Stimulated activated CD8-positive, alpha-beta memory T cell treated with anti-CD3 and anti-CD28 coated beads, Interleukin-2, amount 100 ng/mL, for 1 hour (primary cell): ENCODE results near the gene MUC6.
"Not testable (repeated sequence)": the region's sequence is repeated elsewhere in the genome, so short reads cannot be mapped to it uniquely, and the experiment has no call there.

Experiments
- DNase-seq, 2 donors: peaks; one replicate each; pipeline ENCODE4 v3.0.0-alpha.2; 2020; ENCODE audit warnings: low read depth in 2 of 2

The MUC6 gene

DNA sequence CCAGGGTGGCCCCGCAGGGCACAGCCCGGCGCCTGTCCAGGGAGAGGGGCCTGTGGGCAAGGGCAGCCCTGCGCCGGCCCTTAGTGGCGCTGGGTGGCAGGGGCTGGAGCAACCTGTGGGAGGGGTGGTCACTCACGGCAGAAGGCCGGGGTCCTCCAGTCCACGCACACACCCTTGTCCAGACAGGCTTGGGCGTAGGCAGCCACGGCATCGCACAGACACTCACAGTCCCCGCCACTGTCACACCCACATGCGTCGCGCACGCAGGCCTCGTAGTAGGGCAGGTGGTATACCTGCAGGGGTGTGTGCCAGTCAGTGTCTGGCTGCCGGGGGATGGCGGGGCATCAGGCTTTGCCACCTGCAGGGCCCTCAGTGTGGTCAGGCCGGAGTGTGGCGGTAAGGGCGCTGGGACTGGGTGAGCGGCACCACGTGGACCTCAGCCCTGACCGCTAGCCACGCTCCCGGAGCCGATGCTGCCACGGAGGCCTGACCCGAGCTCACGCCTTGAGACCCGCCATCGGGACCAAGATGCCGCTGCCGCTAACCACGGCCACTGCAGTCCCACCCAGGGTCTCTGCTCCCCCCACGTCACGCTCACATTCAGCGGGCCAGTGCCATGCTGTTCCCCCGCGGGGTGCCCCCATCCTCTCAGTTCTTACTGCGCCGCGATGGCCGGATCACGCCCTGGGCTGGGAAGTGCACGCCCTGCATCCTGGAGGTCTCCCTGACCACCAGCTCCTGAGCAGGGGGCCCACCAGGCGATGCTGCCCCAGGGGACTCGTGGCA is 12.5 kb downstream of the MUC6 start:
- no peak for DNase-seq

DNA sequence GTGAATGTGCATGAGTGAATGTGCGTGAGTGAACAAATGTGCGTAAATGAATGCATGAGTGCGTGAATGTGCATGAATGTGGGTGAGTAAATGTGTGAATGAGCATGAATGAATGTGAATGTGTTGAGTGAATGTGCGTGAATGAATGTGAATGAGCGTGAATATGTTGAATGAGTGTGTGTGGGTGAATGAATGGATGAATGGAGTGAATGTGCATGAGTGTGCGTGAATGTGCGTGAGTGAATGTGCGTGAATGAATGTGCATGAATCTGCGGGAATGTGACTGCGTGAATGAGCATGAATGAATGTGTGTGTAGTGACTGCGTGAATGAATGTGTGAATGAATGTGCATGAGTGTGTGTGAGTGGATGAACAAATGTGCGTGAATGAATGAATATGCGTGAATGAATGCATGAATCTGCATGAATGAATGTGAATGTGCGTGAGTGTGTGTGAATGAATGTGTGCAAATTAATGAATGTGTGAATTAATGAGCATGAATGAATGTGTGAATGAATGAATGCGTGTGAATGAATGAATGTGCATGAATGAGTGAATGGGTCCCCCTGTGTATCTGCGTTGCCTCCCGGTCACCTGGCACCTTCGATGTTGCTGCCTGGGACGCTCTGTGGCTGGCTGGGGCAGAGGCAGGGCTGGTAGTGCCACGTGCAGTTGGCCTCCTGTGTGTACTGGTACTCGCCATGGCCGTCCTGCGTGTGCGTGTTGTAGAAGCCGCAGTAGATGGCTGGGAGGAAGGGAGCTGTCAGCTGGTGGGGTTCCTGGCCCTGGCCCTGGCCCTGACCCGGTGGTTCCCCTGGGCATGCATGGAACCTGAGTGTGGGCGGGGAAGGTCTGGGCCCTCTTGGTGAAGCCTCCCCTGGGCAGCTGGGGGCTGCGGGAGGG is 13.4 kb downstream of the MUC6 start:
- no peak for DNase-seq

DNA sequence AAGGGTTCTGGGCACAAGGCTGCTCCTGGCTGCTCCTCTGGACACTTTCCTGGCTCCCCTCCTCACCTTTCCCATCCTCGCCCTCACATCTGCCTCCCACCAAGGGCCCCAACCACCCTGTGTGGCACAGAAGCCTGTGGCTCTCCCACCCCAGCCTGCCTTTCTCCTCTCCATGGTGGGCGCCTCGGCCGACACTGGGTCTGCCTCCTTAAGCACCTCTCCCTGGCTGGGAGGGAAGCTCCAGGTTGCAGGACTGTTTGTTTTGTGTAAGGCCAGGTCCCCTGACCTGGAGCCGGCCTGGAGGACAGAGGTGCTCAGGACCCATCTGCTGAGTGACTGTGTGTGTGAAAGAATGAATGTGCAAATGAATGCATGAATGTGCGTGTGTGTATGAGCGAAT is 14.1 kb downstream of the MUC6 start:
- no peak for DNase-seq

GRCh38 chr11:1020211-1020905 is 16.2 kb downstream of the MUC6 start:
- DNase-seq = no peak

- DNase-seq = no peak
Measured at GRCh38 chr11:1019321-1019910, 17.1 kb downstream of the MUC6 start.

- no peak for DNase-seq
Measured at GRCh38 chr11:1018091-1018490, 18.4 kb downstream of the MUC6 start.

DNA sequence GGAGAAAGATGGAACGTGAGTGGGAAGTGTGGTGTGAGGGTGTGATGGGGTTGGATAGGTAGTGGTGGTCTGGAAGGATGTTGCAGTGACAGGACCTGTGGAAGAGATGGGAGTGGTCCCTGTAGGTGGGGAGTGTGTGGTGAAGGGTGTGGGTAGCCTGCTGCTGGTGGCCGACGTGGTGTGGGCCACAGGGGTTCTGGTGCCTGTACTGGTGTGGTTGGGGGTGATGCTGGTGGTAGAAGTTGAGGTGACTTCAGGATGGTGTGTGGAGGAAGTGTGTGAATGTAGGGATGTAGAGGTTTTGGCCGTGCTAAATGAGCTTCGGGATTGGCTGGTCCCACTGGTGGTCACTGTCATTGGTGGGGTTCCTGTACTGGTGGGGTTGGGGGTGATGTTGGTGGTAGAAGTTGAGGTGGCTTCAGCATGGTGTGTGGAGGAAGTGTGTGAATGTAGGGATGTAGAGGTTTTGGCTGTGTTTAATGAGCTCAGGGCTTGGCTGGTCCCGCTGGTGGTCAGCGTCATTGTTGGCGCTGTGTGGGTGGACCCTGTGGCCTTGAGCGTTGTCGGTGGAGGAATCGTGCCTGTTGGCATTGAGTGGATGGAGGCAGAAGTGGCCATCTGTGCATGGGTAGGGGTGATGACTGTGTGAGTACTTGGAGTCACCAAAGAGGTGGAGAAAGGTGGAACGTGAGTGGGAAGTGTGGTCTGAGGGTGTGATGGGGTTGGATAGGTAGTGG is 19.1 kb downstream of the MUC6 start:
- no peak for DNase-seq

- not testable (repeated sequence) for DNase-seq
Measured at GRCh38 chr11:1016610-1017126, 19.9 kb downstream of the MUC6 start.

GRCh38 chr11:1015826-1016545 is 20.5 kb downstream of the MUC6 start:
- no peak for DNase-seq

DNA sequence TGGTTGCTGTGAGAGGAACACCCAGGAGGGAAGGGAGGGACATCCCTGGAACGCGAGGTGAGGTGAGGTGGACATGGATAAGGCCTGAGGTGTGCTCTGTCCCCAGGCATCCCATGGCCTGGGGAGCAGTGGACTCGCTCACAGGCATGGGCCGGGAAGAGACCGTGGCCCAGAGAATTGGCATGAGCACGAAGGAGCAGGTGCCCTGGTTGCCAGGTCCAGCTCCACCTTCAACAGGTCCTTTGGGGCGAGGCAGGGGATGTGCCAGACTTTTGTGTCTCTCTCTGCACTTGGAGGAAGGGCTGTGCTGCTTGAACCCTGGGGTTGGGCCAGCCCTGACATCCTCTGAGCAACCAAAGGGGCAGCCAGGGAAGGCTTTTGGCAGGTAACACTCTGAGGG is 21.5 kb downstream of the MUC6 start:
- no peak for DNase-seq

DNA sequence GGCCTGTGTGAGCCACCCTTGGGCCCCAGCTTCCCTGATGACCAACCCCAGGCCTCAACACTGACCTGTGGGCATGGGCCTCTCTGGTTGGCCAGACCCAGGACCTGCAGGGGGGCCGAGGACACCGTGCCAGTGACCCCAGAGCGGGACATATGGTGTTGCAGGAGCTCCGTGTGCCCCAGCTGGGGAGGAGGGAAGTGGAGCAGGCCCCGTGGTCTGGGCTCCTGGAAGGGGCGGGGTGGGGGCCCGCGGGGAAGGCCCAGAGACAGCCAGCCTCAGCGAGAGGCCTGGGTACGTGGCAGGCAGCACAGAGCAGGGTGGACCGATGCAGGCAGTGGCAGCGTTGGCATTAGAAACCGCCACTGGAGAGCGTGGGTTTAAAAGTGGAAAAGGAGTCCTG is 22.2 kb downstream of the MUC6 start:
- no peak for DNase-seq

DNA sequence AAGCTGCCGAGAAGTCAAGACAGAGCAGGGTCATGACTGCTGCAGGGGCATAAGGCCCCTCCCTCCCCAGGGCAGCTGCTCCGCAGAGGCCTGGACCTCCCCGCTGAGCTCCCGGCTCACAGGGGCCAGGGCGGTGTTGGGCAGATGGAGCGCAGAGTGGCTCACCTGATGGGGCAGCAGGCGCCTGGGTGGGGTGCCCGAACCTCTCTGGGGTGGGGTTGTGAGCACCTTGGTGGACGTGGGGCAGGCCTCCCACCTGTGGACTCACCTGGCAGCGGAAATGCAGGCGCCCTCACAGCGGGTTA is 22.9 kb downstream of the MUC6 start:
- no peak for DNase-seq

DNA sequence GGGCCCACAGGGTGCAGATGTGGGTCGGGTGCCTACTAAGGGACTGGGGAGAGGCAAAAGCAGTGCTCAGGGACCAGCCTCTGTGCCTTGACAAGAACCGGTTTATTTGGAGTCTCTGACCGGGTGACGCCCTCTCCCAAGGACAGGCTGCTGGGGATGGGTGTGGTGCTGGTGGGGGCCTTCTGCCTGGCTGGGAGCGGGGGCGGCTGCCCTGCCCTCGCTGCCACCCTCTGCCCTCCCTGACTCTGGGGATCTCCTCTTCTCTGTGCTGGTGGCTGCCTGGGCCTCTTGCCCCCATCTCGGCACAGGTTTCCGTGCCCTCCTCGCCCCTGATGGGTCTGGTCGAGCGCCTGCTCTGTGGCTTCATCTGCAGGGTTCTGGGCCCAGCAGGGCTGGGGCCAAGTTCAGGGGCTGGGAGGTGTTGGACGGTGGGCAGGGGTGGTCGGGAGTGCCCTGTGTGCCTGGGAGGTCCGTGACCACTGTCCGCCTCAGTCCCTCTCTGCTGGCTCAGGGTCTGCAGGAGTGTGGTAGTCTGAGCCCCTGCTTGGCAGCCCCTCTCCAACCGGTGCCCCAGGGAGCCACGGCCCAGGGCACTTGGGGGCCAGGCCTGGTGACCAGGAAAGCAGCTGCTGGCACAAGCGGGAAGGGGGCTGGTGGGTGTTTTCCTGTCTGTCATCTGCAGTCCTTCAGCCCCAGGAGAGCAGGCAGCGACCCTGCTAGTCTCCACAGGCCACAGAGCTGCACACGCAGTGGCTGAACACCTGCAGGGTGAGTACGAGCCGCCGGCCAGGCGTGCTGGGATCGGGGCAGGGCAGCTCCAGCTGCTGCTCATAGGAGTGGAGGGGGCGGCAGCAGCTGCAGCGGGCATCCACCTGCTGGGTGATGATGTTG is 23.5 kb downstream of the MUC6 start:
- no peak for DNase-seq

DNA sequence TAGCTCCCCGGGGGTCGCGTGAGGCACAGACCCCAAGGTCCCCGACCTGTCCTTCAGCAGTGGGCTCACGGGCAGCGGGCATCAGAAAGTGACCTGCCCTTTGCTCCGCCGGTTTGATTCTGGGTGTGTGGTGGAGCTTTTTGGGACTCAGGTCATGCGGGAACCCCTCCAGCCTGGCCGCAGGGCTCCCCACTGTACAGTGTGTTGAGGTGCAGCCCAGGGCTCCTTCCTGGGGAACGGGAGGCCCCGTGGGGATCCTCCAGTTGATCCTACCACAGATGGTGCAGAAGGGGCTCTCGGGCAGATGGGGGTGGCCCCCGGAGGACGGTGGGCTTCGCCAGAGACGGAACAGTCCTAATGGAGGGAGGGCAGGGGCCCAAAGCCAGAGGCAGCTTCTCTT is 24.2 kb downstream of the MUC6 start:
- no peak for DNase-seq

GRCh38 chr11:1011320-1011698 is 25.2 kb downstream of the MUC6 start:
- DNase-seq = no peak

DNA sequence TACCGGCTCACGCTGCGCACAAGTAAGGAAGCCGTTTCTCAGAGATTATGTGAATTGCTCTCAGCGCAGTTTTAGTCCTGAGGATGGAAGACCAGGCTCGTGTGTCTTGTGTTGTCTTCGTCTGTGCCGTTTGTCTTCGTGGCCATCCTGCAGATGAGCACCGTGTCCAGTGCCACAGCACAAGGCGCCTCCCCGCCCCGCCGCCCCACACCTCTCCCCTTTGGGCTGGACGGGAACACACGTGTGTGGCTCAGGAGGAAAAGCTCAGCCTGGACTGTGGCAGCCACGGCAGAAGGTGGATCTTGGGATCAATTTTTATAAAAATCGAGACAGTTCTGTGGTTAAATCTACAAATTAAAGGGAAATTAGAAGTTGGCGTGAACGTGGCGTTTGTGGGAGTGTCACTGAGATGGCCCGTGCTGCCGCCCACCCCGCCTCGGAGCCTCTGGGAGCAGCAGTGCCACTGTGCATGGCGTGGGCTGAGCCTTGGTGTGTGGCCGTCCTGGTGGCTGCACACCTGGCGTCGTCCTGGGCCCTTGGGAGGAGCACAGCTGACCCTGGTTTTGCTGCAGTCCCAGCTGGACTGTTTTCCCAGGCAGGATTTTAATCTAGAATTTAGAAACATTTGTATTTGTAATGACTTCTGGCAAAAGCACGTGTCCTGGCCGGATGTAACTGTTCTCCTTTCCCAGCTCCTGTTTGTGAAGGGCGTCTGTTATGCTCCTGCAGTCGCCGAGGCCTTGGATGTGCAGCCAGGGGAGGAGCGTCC is 25.8 kb downstream of the MUC6 start:
- DNase-seq = no peak

DNA sequence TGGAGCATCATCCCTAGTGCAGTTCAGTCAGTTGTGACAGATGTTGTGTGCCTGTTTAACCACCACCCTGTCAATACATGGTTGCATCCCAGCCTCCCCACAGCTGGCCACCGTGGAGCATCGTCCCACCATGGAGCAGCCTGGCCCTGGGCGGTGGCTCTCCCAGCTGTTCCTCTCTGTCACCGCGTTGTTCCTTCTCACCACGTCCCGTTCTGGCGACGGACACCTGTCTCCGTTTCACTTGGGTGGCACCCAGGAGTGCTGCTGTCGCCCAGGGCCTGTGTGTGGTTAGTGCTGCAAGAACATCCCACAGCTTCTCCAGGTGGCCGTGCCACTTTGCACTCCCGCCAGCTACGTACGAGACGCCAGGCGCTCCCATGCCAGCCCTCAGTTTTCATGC is 26.5 kb downstream of the MUC6 start:
- no peak for DNase-seq

GRCh38 chr11:1009371-1009770 is 27.1 kb downstream of the MUC6 start:
- DNase-seq = no peak

GRCh38 chr11:1008803-1009145 is 27.7 kb downstream of the MUC6 start:
- no peak for DNase-seq
